Measurements from ENCODE around the gene DESI2.

- TF ChIP-seq POLR2AphosphoS5 (IDR thresholded peaks at IDR 0.05): no peak
- TF ChIP-seq CTCF (IDR thresholded peaks at IDR 0.05): no peak
- no peak for TF ChIP-seq POLR2A (IDR thresholded peaks at IDR 0.05)
- TF ChIP-seq EP300 (IDR thresholded peaks at IDR 0.05): no peak
Measured at GRCh38 chr1:244732851-244733450, 80.0 kb downstream of the DESI2 start.

Data from gastroesophageal sphincter (tissue), 3 donors.